Mucosa of descending colon (tissue), 3 donors: ENCODE data around the gene ZNF440. TPM values are rescaled to one million over a fixed set of nuclear protein-coding genes. Genes with fewer than 3 reads are reported as not detected.

ENCODE experiments used
- ATAC-seq: fragments of 200-7000 bp; cut with Tn5 transposase; one replicate; pipeline ENCODE4 v1.9.1; 2020; ENCODE audit warnings: mild to moderate bottlenecking, moderate library complexity
- DNase-seq, 3 donors: peaks; one replicate each; pipeline ENCODE4 v3.0.0-alpha.2; 2020
- H3K36me3 ChIP-seq: fragments of 200-600 bp; one replicate; pipeline ENCODE4 v1.8.0; 2021; ENCODE audit warnings: low read depth, mild to moderate bottlenecking
- H3K4me1 ChIP-seq: fragments of 200-600 bp; one replicate; pipeline ENCODE4 v1.8.0; 2021; ENCODE audit warnings: low read depth, mild to moderate bottlenecking
- H3K4me3 ChIP-seq: fragments of 200-600 bp; one replicate; pipeline ENCODE4 v1.8.0; 2021; ENCODE audit warnings: mild to moderate bottlenecking
- H3K9me3 ChIP-seq: fragments of 200-600 bp; one replicate; pipeline ENCODE4 v1.8.0; 2021; ENCODE audit warnings: mild to moderate bottlenecking
- intact Hi-C, 2 donors: fragments of 100-400 bp; cut with DNase I in 1 of 2; cut with micrococcal nuclease in 1 of 2; formaldehyde crosslinking; loops; one replicate each; pipeline versions ENCODE4 v1.11.0 to v1.11.1; 2022; cut with DNase I, micrococcal nuclease
- total RNA-seq, 3 donors: library from RNA; stranded (reverse); fragmentation: NEBNext Ultra II Directional in 2 of 3; extraction: Animal tissue kit (Norgen Biotek cat#: 25700) in 2 of 3; gene quantifications; one replicate each; pipeline versions ENCODE4 v1.2.1 to v1.2.4, GENCODE V29; 2021 to 2023
- TF ChIP-seq, protein P1 (sequence below): fragments of 200-600 bp; IDR thresholded peaks from one replicate; pipeline ENCODE4 v1.8.0; 2022; ENCODE audit warnings: antibody characterized with exemption, mild to moderate bottlenecking
- donor health status: DM: no; HTN: no; CAD: no; lungs with moderate emphysema.
- donor health status: DM: no; HTN: no; CAD: no.
- donor health status: DM: no; HTN: yes; CAD: no.

ZNF440 gene
- total RNA-seq, 3 donors from 2014 or later: 31.9 to 36.9 (median 36.4) TPM

DNA sequence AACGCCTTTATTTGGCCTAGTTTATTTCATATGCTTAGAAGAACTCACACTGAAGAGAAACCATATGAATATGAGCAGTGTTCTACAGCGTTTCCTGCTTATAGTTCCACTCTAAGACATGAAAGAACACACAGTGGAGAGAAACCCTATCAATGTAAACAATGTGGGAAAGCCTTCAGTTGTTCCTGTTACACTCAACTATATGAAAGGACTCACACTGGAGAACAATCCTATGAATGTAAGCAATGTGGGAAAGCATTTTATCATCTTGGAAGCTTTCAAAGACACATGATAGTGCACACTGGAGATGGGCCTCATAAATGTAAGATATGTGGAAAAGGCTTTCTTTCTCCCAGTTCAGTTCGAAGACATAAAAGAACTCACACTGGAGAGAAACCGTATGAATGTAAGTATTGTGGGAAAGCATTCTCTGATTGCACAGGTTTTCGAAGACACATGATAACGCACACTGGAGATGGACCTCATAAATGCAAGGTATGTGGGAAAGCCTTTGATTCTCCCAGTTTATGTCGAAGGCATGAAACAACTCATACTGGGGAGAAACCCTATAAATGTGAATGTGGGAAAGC lies 33.5 kb upstream of the ZNF440 start:
- TF ChIP-seq, protein P1, sequence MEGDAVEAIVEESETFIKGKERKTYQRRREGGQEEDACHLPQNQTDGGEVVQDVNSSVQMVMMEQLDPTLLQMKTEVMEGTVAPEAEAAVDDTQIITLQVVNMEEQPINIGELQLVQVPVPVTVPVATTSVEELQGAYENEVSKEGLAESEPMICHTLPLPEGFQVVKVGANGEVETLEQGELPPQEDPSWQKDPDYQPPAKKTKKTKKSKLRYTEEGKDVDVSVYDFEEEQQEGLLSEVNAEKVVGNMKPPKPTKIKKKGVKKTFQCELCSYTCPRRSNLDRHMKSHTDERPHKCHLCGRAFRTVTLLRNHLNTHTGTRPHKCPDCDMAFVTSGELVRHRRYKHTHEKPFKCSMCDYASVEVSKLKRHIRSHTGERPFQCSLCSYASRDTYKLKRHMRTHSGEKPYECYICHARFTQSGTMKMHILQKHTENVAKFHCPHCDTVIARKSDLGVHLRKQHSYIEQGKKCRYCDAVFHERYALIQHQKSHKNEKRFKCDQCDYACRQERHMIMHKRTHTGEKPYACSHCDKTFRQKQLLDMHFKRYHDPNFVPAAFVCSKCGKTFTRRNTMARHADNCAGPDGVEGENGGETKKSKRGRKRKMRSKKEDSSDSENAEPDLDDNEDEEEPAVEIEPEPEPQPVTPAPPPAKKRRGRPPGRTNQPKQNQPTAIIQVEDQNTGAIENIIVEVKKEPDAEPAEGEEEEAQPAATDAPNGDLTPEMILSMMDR: no peak
- peaks cover 21% of the 10 kb centered on the region for H3K36me3 ChIP-seq
- H3K9me3 ChIP-seq: peaks cover 82% of the 10 kb centered on the region
- ATAC-seq: no peak
- DNase-seq: no peak
- no peaks in the 10 kb centered on the region for H3K4me1 ChIP-seq
- intact Hi-C loops: no loop called here
- H3K4me3 ChIP-seq: no peak overlapping the region

DNA sequence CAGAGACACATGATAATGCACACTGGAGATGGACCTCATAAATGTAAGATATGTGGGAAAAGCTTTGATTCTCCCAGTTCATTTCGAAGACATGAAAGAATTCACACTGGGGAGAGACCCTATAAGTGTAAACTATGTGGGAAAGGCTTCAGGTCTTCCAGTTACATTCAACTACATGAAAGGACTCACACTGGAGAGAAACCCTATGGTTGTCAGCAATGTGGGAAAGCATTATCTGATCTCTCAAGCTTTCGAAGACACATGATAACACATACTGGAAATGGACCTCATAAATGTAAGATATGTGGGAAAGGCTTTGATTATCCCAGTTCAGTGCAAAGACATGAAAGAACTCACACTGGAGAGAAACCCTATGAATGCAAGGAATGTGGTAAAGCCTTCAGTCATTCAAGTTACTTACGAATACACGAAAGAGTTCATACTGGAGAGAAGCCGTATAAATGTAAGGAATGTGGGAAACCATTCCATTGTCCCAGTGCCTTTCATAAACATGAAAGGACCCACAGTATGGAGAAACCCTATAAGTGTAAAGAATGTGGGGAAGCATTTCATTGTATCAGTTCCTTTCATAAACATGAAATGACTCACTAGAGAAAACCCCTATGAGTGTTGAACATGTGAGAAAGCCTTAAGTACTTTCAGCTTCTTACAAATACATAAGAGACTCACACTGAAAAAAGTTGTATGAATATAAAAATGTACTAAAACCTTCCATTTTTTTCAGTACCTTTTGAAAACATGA lies 32.6 kb upstream of the ZNF440 start:
- peaks cover 21% of the 10 kb centered on the region for H3K36me3 ChIP-seq
- intact Hi-C loops: no loop called here
- no peak for DNase-seq
- no peaks in the 10 kb centered on the region for H3K4me1 ChIP-seq
- H3K4me3 ChIP-seq: no peak overlapping the region
- no peak for ATAC-seq
- TF ChIP-seq, protein P1: no peak
- H3K9me3 ChIP-seq: peaks cover 85% of the 10 kb centered on the region

DNA sequence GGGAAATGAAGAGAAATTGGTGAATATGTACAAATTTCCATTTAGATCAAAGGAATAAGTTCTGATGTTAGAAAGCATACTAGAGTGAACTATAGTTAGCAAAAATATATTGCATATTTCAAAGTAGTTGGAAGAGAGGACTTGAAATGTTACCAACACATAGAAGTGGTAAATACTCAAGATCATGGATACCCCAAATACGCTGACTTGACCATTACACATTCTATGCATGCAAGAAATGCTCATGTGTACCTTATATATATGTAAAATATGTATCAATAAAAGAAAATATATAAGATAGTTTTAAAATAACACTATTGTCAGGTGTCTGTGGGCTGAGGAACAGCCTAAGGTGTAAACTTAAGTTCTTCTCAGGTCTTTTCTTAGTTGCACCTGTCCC lies 30.3 kb upstream of the ZNF440 start:
- Histone ChIP-seq H3K4me1 (no peaks in the 10 kb centered on the region), H3K36me3 (peaks cover 13% of the 10 kb centered on the region), H3K4me3 (no peak overlapping the region), H3K9me3 (peaks cover 89% of the 10 kb centered on the region)
- DNase-seq (no peak), ATAC-seq (no peak)
- intact Hi-C loops: no loop called here
- TF ChIP-seq, protein P1: no peak

DNA sequence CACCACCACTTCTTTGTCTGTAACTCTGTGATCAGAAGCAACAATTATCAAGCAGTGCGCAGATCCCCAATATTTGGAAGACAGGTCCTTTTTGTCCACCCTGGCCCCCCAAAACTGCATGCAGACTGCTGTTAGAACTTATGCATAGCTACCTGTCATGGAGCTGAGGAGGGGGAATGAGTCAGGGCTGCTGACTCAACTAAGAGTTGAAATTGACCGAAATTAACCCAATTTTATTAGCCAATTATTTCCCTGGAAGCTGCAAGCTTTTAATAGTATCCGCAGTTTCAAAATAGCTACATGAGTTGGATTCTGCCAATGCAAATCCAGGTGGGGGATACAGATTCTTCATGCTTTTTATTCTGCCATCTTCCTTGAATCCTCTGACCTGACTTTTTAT lies 29.7 kb upstream of the ZNF440 start:
- no peaks in the 10 kb centered on the region for H3K4me1 ChIP-seq
- ATAC-seq (no peak), DNase-seq (no peak)
- no peak overlapping the region for H3K4me3 ChIP-seq
- TF ChIP-seq, protein P1: no peak
- peaks cover 10% of the 10 kb centered on the region for H3K36me3 ChIP-seq
- peaks cover 83% of the 10 kb centered on the region for H3K9me3 ChIP-seq
- intact Hi-C loops: no loop called here

DNA sequence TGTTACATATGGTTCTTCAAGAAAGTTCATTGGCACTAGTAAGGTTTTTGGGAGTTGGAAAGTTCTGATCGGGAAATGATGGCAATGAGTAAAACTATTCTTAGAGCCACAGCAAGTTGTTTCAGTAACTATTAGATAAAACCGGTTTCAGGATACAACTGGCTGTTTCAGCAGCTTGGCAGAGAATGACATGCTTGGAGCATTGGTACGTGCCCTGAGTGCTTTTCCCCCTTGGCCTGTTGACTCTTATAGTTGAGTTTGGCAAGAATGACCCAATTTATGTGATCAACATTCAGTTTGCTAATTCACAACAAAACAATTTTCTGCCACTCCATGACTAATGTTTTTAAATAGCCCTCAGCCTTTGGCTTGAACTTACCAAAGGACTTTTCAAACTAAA lies 26.5 kb upstream of the ZNF440 start:
- TF ChIP-seq, protein P1: no peak
- Histone ChIP-seq H3K4me3 (no peak overlapping the region), H3K4me1 (no peaks in the 10 kb centered on the region), H3K36me3 (no peaks in the 10 kb centered on the region), H3K9me3 (peaks cover 61% of the 10 kb centered on the region)
- ATAC-seq: no peak
- DNase-seq: no peak
- intact Hi-C loops: no loop called here
